ENCODE data around the gene AKT1. TPM values are rescaled to one million over a fixed set of nuclear protein-coding genes. Genes with fewer than 3 reads are reported as not detected.

Gene AKT1
- total and polyA plus RNA-seq, 12 donors = 66.4 to 300 (median 195) TPM

DNA sequence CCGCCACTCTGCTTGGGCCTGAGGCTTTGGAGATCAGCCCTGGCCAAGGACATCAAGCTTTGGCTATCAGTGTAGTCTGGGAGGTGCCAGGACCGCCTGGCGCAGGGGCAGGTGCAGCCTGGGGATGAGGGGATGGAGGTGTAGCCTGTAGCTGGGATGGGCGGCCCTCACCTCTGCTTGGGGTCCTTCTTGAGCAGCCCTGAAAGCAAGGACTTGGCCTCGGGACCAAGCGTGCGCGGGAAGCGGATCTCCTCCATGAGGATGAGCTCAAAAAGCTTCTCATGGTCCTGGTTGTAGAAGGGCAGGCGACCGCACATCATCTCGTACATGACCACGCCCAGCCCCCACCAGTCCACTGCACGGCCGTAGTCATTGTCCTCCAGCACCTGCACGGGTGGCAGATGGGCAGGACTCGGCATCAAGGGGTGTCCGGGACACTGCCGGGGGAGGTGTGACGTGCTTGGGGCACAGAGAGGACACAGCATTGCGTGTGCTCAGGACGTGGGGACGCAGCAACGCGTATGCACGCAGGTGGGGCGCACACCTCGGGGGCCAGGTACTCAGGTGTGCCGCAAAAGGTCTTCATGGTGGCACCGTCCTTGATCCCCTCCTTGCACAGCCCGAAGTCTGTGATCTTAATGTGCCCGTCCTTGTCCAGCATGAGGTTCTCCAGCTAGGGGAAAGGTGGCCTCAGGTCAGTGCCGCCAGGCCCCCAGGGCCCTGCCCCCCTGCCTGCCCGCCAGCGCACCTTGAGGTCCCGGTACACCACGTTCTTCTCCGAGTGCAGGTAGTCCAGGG is 22.6 kb downstream of the AKT1 start:
- H3K36me3 ChIP-seq (replicated peaks in 1 of 2) = peaks cover 0 to 55% of the 10 kb centered on the region in 2 donors
- no peak overlapping the region for H3K27ac ChIP-seq
- H3K4me1 ChIP-seq (replicated peaks in 1 of 2) = peaks cover 0 to 4% of the 10 kb centered on the region in 2 donors
- intact Hi-C loops (cut with DNase I) = loop anchor here (5.0 kb wide), 1 partner anchor 49 kb away; no protein-coding TSS in a partner anchor
- TF ChIP-seq POLR2A (IDR thresholded peaks at IDR 0.05) = no peak
- TF ChIP-seq, protein P1, sequence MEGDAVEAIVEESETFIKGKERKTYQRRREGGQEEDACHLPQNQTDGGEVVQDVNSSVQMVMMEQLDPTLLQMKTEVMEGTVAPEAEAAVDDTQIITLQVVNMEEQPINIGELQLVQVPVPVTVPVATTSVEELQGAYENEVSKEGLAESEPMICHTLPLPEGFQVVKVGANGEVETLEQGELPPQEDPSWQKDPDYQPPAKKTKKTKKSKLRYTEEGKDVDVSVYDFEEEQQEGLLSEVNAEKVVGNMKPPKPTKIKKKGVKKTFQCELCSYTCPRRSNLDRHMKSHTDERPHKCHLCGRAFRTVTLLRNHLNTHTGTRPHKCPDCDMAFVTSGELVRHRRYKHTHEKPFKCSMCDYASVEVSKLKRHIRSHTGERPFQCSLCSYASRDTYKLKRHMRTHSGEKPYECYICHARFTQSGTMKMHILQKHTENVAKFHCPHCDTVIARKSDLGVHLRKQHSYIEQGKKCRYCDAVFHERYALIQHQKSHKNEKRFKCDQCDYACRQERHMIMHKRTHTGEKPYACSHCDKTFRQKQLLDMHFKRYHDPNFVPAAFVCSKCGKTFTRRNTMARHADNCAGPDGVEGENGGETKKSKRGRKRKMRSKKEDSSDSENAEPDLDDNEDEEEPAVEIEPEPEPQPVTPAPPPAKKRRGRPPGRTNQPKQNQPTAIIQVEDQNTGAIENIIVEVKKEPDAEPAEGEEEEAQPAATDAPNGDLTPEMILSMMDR (IDR thresholded peaks at IDR 0.05) = no peak
- no peaks in the 10 kb centered on the region for H3K27me3 ChIP-seq
- H3K4me3 ChIP-seq = no peak overlapping the region
- WGBS, 4 donors = 81 to 91% (median 90%) methylated on average over 11 to 38 of the region's 38 CpGs
- no peak for DNase-seq
- no peaks in the 10 kb centered on the region for H3K9me3 ChIP-seq (replicated peaks in 1 of 3)

DNA sequence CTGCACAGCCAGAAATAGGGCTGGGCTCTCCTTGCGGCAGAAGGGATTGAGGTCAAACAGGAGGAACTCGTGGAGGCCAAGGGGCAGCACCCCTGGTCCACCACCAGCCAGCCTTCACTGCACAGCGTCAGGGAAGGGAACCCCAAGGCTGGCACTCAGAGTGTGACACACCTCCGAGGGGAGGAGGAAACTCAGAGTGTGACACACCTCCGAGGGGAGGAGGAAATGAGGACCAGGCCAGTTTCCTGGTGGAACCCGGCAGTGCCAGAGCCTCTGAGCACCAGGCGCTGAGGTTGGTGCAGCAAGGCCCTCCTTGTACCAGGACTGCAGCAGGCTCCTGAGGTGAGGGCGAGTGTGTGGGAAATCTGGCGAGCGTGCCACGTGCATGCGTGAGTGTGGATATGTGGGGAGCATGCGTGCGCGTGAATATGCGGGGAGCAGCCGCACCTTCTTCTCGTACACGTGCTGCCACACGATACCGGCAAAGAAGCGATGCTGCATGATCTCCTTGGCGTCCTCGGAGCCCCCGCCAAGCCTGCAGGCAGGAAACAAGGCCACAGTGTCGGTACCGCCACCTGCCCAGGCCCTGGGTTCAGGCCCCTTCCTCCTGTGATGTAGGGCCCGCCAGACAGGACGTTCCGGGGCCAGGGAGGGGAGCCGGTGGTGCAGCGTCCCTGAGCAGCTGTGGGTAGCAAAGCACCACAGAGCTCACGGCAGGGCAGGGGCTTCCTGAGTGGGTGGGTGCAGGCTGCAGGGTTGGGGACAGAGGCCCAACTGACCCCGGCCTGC is 23.4 kb downstream of the AKT1 start:
- intact Hi-C loops (cut with DNase I) = loop anchor here (5.0 kb wide), 1 partner anchor 50 kb away; no protein-coding TSS in a partner anchor
- Histone ChIP-seq H3K4me1 (replicated peaks in 1 of 2) (peaks cover 0 to 4% of the 10 kb centered on the region in 2 donors), H3K4me3 (no peak overlapping the region), H3K27ac (no peak overlapping the region), H3K27me3 (no peaks in the 10 kb centered on the region), H3K9me3 (replicated peaks in 1 of 3) (no peaks in the 10 kb centered on the region), H3K36me3 (replicated peaks in 1 of 2) (peaks cover 0 to 55% of the 10 kb centered on the region in 2 donors)
- TF ChIP-seq, protein P1 (IDR thresholded peaks at IDR 0.05) = no peak
- no peak for TF ChIP-seq POLR2A (IDR thresholded peaks at IDR 0.05)
- 85 to 90% (median 87%) methylated on average over 20 to 34 of the region's 34 CpGs for WGBS, 4 donors
- DNase-seq = no peak

DNA sequence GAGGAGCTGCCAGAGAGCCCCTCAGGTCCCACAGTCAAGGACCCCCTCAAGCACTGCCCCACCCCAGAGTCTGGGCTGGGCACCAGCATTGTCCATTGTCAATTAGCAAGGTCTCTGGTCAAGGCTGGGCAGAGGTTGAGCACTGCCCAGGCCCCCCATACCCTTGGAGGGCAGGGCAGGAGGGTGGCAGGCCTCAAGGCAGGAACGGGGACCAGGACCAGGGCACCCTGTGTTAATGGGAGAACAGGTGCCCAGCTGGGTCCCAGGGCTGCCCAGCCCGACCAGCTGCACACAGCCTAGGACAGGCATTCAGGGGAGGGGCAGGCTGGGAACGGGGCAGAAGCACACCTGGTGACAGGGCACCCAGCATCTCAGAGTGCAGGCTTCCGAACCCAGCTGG is 24.2 kb downstream of the AKT1 start:
- 78 to 99% (median 95%) methylated on average over 3 to 4 of the region's 4 CpGs for WGBS, 4 donors
- no peak for DNase-seq
- peaks cover 0 to 49% of the 10 kb centered on the region in 2 donors for H3K36me3 ChIP-seq (replicated peaks in 1 of 2)
- no peaks in the 10 kb centered on the region for H3K9me3 ChIP-seq (replicated peaks in 1 of 3)
- no peaks in the 10 kb centered on the region for H3K27me3 ChIP-seq
- no peak overlapping the region for H3K27ac ChIP-seq
- peaks cover 0 to 4% of the 10 kb centered on the region in 2 donors for H3K4me1 ChIP-seq (replicated peaks in 1 of 2)
- no peak overlapping the region for H3K4me3 ChIP-seq
- intact Hi-C loops (cut with DNase I) = loop anchor here (5.0 kb wide), 1 partner anchor 51 kb away; no protein-coding TSS in a partner anchor
- no peak for TF ChIP-seq POLR2A (IDR thresholded peaks at IDR 0.05)
- TF ChIP-seq, protein P1 (IDR thresholded peaks at IDR 0.05) = no peak

DNA sequence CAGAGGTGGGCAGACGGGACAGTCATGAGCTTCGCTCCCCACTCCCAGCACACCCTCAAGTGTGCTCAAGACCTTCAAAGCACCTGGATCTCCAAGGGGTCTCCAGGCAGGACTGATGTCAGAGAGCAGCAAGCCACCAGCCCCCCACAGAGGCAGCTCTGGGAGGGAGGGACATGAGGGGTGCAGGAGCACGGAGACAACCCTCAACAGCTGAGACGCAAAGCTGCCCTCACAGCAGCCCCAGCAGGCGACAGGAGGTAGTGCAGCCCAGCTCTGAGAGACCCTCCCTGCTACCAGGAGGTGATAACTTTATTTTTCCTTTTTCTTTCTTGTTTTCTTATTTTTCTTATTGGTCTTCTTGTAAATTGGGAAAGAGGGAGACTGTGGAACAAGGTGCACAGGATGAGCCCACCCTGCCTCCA is 24.7 kb downstream of the AKT1 start:
- H3K4me1 ChIP-seq (replicated peaks in 1 of 2) = peaks cover 0 to 4% of the 10 kb centered on the region in 2 donors
- peaks cover 0 to 46% of the 10 kb centered on the region in 2 donors for H3K36me3 ChIP-seq (replicated peaks in 1 of 2)
- no peak overlapping the region for H3K27ac ChIP-seq
- no peaks in the 10 kb centered on the region for H3K9me3 ChIP-seq (replicated peaks in 1 of 3)
- intact Hi-C loops (cut with DNase I) = loop anchor here (5.0 kb wide), 1 partner anchor 51 kb away; no protein-coding TSS in a partner anchor
- H3K27me3 ChIP-seq = no peaks in the 10 kb centered on the region
- TF ChIP-seq POLR2A (IDR thresholded peaks at IDR 0.05) = no peak
- TF ChIP-seq, protein P1 (IDR thresholded peaks at IDR 0.05) = peak; percentile 12 to 51 (median 42)
- H3K4me3 ChIP-seq = no peak overlapping the region
- no peak for DNase-seq
- 88 to 98% (median 93%) methylated on average over 3 to 5 of the region's 5 CpGs for WGBS, 4 donors
